HFF-Myc (cell line): Measurements from ENCODE around the gene RPS6KA2.
"Not testable (repeated sequence)": the region's sequence is repeated elsewhere in the genome, so short reads cannot be mapped to it uniquely, and the experiment has no call there.

Experiments
- DNase-seq: peaks from one replicate; pipeline ENCODE4 v3.0.0-alpha.2; 2011; ENCODE audit warnings: low read depth; ENCODE audit errors: extremely low read depth
- H3K4me3 ChIP-seq: replicated peaks from 2 replicates; pipeline ENCODE4 v1.5.1; 2011; ENCODE audit warnings: low read depth, mild to moderate bottlenecking, control low read depth, low read length
- TF ChIP-seq, protein P1 (sequence below): IDR thresholded peaks from 2 replicates; pipeline ENCODE4 v1.5.1; 2012; ENCODE audit warnings: mild to moderate bottlenecking, low read depth, low read length, control low read depth; ENCODE audit errors: missing control alignments

Gene RPS6KA2

DNA sequence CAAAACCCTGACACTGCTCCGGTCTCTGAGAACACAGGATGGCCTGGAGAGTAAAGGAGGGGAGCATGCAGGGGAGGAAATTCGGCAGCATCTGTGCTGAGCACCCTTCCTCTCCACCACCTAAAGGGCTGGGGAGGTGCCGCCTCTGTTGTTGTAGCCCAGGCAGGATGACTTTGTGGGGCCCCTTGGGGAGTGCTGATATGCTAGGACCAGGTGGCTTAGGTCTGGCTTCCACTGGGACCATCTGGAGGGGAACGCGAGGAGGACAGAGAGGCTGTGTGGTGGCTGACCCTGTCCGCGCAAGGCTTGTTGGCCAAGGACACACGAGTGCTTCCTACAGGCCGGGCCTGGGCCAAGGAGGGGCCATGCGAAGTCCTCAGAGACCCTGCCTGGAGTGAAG, 9.9 kb upstream of the RPS6KA2 start:
- TF ChIP-seq, protein P1, sequence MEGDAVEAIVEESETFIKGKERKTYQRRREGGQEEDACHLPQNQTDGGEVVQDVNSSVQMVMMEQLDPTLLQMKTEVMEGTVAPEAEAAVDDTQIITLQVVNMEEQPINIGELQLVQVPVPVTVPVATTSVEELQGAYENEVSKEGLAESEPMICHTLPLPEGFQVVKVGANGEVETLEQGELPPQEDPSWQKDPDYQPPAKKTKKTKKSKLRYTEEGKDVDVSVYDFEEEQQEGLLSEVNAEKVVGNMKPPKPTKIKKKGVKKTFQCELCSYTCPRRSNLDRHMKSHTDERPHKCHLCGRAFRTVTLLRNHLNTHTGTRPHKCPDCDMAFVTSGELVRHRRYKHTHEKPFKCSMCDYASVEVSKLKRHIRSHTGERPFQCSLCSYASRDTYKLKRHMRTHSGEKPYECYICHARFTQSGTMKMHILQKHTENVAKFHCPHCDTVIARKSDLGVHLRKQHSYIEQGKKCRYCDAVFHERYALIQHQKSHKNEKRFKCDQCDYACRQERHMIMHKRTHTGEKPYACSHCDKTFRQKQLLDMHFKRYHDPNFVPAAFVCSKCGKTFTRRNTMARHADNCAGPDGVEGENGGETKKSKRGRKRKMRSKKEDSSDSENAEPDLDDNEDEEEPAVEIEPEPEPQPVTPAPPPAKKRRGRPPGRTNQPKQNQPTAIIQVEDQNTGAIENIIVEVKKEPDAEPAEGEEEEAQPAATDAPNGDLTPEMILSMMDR, result no peak
- DNase-seq, result no peak
- H3K4me3 ChIP-seq, result no peak overlapping the region

DNA sequence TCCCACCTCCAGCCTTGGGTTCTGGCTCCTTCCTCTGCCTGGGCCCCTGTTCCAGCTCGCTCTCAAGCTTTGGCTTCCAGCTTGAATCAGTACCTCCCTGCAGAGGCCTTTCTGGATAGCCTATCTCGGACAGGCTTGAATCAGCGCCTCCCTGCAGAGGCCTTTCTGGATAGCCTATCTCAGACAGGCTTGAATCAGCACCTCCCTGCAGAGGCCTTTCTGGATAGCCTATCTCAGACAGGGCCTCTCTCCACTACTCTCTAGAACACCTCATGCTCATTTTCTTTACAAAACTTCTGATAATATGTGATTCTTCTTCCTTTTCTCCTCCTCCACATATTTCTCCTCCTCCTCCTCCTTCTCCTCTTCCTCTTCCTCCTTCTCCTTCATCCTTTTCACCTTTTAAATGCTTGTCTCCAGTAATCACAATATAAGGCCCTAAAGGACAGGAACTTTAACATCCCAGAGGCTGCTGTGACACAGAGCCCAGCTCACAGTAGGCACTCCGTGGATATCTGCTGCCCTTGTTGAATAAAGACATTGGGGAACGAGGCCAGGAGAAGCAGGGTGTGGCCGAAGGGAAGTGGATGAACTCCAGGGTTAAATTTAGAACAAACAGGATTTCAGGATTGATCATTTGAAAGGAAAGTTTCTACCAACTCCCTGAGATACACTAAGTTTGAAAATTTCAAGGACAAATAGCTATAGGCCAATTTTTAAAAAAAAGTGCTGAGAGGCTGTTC, 9.3 kb upstream of the RPS6KA2 start:
- no peak overlapping the region for H3K4me3 ChIP-seq

DNA sequence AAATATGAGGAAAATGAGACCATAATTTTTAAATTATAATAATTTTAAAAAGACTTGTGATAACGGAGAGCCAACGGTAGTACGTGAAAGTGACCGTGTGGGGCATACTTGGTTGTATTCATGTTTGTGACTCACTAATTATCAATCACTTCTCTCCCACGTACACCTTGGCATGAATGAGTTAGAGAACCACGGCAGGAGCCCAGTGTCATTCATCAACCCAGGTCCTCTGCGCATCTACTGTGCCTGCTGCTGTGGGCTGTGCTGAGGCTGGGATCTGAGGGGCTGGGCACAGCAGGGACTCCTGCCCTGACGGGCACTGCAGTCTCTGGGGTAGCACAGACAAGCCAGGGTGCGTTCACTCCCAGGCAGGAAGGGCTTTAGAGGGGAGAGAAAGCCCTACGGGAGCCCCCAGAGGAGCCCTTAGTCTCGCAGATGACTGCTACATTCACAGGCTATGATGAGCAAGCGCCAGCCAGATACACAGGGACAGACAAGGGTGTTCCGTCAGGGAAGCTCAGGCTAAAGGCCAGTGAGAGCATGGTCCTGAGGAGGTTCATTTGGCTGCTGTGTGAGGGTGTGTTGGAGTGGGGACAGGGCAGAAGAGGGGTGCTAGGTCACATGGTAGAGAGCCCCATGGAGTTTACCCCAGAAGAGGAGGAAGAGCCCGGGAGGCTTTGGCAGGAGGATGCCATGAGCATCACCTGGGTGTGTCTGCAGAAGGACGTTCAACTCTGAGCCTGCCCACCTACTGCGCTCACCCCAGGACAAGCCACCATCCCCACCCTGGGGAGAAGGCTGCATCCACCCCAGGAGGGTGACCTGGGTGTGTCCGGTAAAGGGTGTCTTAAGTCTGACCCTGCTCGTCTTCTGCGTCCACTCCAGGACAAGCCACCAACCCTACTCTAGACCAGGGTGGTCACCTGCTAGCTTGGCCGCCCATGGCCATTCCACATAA, 8.2 kb upstream of the RPS6KA2 start:
- TF ChIP-seq, protein P1, result no peak
- DNase-seq, result no peak
- no peak overlapping the region for H3K4me3 ChIP-seq

More for the DNA sequence above, 9.3 kb upstream of the RPS6KA2 start:
- no peak for DNase-seq
- TF ChIP-seq, protein P1, result no peak

DNA sequence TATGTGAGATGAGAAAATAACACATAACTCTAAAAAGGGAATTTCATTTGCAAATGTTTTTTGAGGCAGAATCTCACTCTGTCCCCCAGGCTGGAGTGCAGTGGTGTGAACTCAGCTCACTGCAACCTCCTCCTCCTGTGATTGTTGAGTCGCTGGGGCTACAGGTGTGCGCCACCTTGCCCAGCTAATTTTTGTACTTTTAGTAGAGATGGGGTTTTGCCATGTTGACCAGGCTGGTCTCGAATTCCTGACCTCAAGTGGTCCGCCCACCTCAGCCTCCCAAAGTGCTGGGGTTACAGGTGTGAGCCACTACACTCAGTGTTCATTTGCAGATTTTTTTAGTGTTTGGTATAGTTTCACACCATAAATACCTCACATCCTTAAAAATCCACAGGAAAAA, 7.5 kb upstream of the RPS6KA2 start:
- not testable (repeated sequence) for H3K4me3 ChIP-seq, DNase-seq

DNA sequence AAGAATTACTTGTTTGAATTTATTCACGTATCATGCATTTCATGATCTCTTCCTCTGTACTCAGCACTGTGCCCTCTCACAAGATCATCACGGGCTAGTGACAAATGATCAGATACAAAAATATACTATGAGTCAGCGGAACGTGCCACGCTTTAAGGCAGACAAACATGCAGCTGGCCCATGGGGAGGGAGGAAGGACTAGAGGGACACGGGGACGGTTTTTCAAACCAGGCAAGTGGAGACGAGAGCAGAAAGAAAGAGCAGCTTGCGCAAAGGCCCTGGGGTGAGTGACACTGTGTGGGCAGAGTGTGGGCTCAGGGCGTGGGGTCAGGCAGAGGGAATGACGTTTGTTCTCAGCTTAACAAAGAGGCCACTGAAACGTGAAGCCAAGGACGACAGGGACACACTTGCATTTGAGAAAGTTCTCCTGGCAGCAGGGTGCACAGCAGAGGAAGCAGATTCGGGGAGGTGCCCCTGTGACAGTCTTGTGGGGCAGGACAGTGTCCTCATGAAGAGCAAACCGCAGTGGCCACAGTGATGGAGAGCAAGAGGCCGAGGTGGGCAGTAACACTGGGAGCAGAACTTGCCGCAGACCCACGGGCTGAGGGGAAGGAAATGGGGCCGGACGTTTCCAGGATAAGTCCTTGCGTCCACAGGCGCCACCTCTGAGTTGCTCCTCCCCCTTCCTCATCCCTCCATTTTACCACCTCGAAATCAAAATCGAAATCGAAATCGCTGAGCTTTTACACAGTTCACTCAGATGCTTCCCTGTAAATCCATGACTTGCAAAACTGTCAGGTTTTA, 6.9 kb upstream of the RPS6KA2 start:
- H3K4me3 ChIP-seq, result no peak overlapping the region
- DNase-seq, result no peak
- TF ChIP-seq, protein P1, result no peak

DNA sequence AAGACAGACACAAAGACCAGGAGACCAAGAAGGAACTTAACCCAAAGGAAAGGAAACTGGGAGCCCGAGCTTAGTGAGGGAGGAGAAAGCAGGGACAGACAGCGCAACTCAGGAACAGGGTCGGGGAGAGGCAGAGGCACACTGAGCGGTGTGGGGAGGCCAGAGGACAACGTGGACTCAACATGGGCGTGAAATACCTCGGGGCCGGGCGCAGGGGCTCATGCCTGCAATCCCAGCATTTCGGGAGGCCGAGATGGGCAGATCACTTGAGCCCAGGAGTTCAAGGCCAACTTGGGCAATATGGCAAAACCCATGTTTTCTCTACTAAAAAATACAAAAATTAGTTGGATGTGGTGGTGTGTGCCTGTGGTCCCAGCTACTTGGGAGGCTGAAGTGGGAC, 5.7 kb upstream of the RPS6KA2 start:
- TF ChIP-seq, protein P1, result no peak
- no peak overlapping the region for H3K4me3 ChIP-seq
- DNase-seq, result no peak
